ENCODE results near the gene ORM2. TPM values are rescaled to one million over a fixed set of nuclear protein-coding genes. Genes with fewer than 3 reads are reported as not detected.

Gene ORM2
- total and polyA plus RNA-seq, 2 of the 4 experiments (the other 2 are of a cell fraction) = not detected

DNA sequence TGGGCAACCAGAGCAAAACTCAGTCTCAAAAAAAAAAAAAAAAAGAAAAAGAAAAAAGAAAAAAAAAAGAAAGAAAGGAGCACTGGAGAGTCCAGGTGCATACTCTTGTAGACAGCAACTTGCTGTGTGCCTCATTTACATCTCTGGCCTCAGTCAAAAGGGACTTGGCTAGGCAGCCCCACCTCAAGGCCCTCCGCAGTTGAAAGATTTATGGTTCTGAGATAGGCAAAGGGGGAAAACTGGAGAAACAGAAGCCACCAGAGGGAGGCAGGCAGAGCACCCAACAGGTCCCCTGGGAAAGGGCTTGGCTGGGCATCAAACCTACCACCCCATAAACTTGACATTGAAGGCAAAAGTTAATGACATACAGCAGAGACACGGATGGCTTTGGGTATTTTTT is 6.1 kb downstream of the ORM2 start:
- CTCF ChIA-PET = no interaction called here
- POLR2A ChIA-PET (ENCODE audit: unreplicated experiment) = no interaction called here

More for the DNA sequence above, 6.1 kb downstream of the ORM2 start:
- Histone ChIP-seq H3K14ac (replicated peaks; ENCODE audit: low read depth, low read length) (no peak overlapping the region), H3K27ac (ENCODE audit: insufficient read depth, low read length) (no peak overlapping the region), H3K18ac (ENCODE audit: low read depth, low read length) (no peak overlapping the region), H2AK9ac (replicated peaks; ENCODE audit: low read depth, low read length, poor library complexity) (no peak overlapping the region), H2AFZ (replicated peaks; ENCODE audit: low read length, poor library complexity) (no peak overlapping the region), H3K4ac (ENCODE audit: low read depth, low read length) (no peak overlapping the region), H3K4me1 (ENCODE audit: control insufficient read depth, insufficient read depth, low read length) (no peaks in the 10 kb centered on the region), H4K8ac (ENCODE audit: low read depth in 2 of 2, low read length in 2 of 2) (no peak overlapping the region), H3K4me3 (ENCODE audit: insufficient read depth, low read depth, low read length) (no peak overlapping the region), H3K23ac (ENCODE audit: low read depth, low read length) (no peak overlapping the region), H3K9me3 (ENCODE audit: control insufficient read depth, insufficient read depth, low read length) (no peaks in the 10 kb centered on the region), H3K79me1 (ENCODE audit: low read depth in 1 of 2, low read length in 2 of 2) (no peaks in the 10 kb centered on the region), H2BK20ac (ENCODE audit: low read depth, low read length) (no peak overlapping the region), H4K5ac (ENCODE audit: low read depth, low read length) (no peak overlapping the region), H3K56ac (ENCODE audit: extremely low read depth, insufficient read depth, low read length) (no peak overlapping the region), H3K9ac (ENCODE audit: low read depth, low read length) (no peak overlapping the region), H3K36me3 (ENCODE audit: control insufficient read depth, insufficient read depth, low read length) (peaks cover 35% of the 10 kb centered on the region), H3K4me2 (ENCODE audit: low read depth, low read length) (no peak overlapping the region), H2BK15ac (ENCODE audit: low read depth, low read length) (no peak overlapping the region), H4K20me1 (ENCODE audit: insufficient read depth, low read length) (no peaks in the 10 kb centered on the region), H2AK5ac (ENCODE audit: low read depth, low read length) (no peak overlapping the region), H4K91ac (ENCODE audit: insufficient read depth, low read depth, low read length) (no peak overlapping the region), H3K9me1 (ENCODE audit: insufficient read depth, low read length) (no peaks in the 10 kb centered on the region; the same call in 1 of the 2 replicates), H2BK5ac (ENCODE audit: low read depth, low read length, poor library complexity, severe bottlenecking) (no peak overlapping the region), H2BK120ac (ENCODE audit: low read depth, low read length) (no peak overlapping the region), H3K27me3 (ENCODE audit: control insufficient read depth, insufficient read depth, low read length) (no peaks in the 10 kb centered on the region)
- no CpG with 5 or more reads among the region's 2 CpGs for WGBS, 2 experiments (ENCODE audit: extremely low coverage in 2 of 2, insufficient read length in 1 of 2)
- in situ Hi-C loops (cut with MboI; ENCODE audit: low sequenced_read_pairs) (no loop called here), dilution Hi-C loops (cut with HindIII; ENCODE audit: low sequenced_read_pairs, unreplicated experiment) (no loop called here), intact Hi-C loops (cut with micrococcal nuclease) (loop anchor here (10.0 kb wide), 1 partner anchor 169 kb away; the partner anchor contains the start of gene WHRN)
- no TSS peak for BruUV-seq (replicated peaks)
- no peak for TF ChIP-seq FOS (IDR thresholded peaks at IDR 0.05; ENCODE audit: low read depth, low read length)
- no peak for TF ChIP-seq CHD1 (IDR thresholded peaks at IDR 0.05; ENCODE audit: low read depth, low read length)
- TF ChIP-seq BHLHE40 (IDR thresholded peaks at IDR 0.05; ENCODE audit: low read depth, low read length) = no peak
- TF ChIP-seq RCOR1 (IDR thresholded peaks at IDR 0.05; ENCODE audit: insufficient replicate concordance, low read length) = no peak
- TF ChIP-seq, protein P1, sequence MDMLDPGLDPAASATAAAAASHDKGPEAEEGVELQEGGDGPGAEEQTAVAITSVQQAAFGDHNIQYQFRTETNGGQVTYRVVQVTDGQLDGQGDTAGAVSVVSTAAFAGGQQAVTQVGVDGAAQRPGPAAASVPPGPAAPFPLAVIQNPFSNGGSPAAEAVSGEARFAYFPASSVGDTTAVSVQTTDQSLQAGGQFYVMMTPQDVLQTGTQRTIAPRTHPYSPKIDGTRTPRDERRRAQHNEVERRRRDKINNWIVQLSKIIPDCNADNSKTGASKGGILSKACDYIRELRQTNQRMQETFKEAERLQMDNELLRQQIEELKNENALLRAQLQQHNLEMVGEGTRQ (IDR thresholded peaks at IDR 0.05; ENCODE audit: low read depth, low read length) = no peak
- TF ChIP-seq NFE2L2 (IDR thresholded peaks at IDR 0.05; ENCODE audit: low read depth, low read length) = no peak
- TF ChIP-seq RAD21 (IDR thresholded peaks at IDR 0.05; ENCODE audit: low read length) = no peak
- TF ChIP-seq MAZ (IDR thresholded peaks at IDR 0.05; ENCODE audit: borderline replicate concordance, low read depth, low read length) = no peak
- no peak for TF ChIP-seq MAFK (IDR thresholded peaks at IDR 0.05; ENCODE audit: low read depth, low read length)
- TF ChIP-seq, protein P2, sequence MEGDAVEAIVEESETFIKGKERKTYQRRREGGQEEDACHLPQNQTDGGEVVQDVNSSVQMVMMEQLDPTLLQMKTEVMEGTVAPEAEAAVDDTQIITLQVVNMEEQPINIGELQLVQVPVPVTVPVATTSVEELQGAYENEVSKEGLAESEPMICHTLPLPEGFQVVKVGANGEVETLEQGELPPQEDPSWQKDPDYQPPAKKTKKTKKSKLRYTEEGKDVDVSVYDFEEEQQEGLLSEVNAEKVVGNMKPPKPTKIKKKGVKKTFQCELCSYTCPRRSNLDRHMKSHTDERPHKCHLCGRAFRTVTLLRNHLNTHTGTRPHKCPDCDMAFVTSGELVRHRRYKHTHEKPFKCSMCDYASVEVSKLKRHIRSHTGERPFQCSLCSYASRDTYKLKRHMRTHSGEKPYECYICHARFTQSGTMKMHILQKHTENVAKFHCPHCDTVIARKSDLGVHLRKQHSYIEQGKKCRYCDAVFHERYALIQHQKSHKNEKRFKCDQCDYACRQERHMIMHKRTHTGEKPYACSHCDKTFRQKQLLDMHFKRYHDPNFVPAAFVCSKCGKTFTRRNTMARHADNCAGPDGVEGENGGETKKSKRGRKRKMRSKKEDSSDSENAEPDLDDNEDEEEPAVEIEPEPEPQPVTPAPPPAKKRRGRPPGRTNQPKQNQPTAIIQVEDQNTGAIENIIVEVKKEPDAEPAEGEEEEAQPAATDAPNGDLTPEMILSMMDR (conservative IDR thresholded peaks at IDR 0.05; ENCODE audit: low read depth, low read length) = no peak
- TF ChIP-seq SMC3 (IDR thresholded peaks at IDR 0.05; ENCODE audit: low read depth, low read length) = no peak
- TF ChIP-seq RFX5 (IDR thresholded peaks at IDR 0.05; ENCODE audit: low read depth, low read length) = no peak
- no peak for TF ChIP-seq MXI1 (IDR thresholded peaks at IDR 0.05; ENCODE audit: borderline replicate concordance, low read depth, low read length)
- no peak for TF ChIP-seq POLR2A (IDR thresholded peaks at IDR 0.05; ENCODE audit: low read depth, low read length)
- ATAC-seq (ENCODE audit: low read depth) (no peak), DNase-seq (no peak)

Measured in IMR-90 (cell line).